GM18499 (cell line): ENCODE data around the gene TTC39C.
"Not testable (repeated sequence)": the region's sequence is repeated elsewhere in the genome, so short reads cannot be mapped to it uniquely, and the experiment has no call there.

Source experiments
- ATAC-seq: cut with Tn5 transposase; IDR thresholded peaks from one replicate; pipeline ENCODE4 v1.9.1; 2021; ENCODE audit warnings: moderate number of reproducible peaks; ENCODE audit not compliant: insufficient read depth, unreplicated experiment

TTC39C gene

GRCh38 chr18:24048261-24048660 lies 33.7 kb downstream of the TTC39C start:
- no peak for ATAC-seq

- ATAC-seq: no peak
Measured at GRCh38 chr18:24049142-24049541, 34.6 kb downstream of the TTC39C start.

DNA sequence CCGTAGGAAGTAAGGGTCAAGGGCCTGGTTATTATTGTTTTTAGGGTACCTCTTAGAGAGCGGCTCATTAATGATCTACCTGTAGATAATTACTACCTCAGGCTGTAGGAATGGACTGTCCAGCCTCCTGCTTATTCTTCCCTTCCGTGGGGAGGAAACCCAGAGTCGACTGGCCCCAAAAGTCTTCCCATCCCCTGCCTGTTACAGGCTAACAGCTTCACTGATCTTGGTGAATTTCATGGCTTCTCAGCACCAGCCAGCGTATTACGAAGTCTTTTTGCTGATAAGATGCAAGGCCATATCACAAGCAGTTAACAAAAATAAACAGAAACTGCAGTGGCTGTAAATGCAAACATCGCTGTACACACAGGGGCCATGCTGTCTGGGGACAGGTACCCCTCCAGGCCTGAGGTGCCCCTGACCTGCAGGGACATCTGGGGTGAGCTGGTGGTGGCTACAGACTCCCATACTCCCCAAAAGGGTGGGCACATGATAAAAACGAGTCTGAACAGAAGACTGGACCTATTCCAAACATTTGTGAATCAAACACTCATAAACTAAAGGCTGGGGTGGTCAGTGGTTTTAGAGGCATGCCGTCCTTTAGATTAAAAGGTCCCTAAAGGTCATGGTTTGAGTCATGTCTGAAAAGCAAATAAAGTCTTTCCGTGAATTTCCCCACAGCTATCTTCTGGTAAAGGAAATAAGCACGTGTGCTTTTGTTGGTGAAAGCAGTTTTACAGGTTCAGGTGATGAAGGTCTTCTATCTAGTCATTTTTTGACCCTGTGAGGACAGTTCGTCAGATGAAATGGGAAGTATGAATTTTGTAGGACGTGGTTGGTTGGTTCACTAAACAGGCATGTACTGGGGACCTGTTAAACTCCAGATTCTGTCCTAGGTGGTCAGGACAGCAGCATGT lies 36.7 kb downstream of the TTC39C start:
- no peak for ATAC-seq

DNA sequence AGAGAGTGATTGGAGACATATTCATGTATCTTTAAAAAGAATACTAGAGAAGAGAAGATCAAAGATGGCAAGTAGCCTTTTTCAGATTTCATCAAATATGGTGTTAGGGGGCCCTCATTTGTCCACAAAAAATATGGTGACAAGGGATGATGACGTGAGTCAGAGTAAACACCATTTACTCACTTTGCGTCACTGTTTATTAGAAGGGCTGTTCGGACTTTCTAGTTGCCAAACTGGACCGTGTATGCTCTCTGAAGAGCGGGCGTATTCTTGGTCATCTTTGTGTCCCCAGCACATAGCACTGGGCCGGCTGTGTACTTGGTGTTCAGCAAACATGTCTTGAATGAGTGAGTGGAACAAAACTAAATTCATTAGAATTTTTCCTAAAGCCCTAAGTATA lies 37.5 kb downstream of the TTC39C start:
- no peak for ATAC-seq

GRCh38 chr18:24053211-24053610 lies 38.7 kb downstream of the TTC39C start:
- ATAC-seq: no peak

GRCh38 chr18:24054130-24054529 lies 39.6 kb downstream of the TTC39C start:
- ATAC-seq: no peak

GRCh38 chr18:24055009-24055804 lies 40.7 kb downstream of the TTC39C start:
- no peak for ATAC-seq

- ATAC-seq: no peak
Measured at GRCh38 chr18:24055878-24056277, 41.3 kb downstream of the TTC39C start.

DNA sequence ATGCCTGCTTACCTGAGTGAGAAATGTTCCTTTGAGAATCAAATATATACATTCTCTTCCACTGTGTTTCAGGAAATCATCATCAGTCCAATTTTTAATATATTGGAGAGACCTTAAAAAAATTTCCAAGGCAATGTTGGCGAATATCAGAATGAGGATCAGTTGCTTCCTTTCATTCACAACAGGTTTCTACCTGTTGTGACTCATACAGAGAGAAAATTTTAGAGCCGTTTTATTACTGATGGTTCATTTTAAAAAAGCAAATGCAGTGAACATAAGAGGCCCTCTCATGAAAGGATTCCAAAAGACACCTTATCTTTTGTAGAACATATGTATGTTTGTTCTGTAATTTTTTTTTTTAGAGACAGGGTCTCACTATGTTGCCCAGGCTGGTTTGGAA lies 42.0 kb downstream of the TTC39C start:
- no peak for ATAC-seq

- ATAC-seq: no peak
Measured at GRCh38 chr18:24057804-24058203, 43.2 kb downstream of the TTC39C start.

DNA sequence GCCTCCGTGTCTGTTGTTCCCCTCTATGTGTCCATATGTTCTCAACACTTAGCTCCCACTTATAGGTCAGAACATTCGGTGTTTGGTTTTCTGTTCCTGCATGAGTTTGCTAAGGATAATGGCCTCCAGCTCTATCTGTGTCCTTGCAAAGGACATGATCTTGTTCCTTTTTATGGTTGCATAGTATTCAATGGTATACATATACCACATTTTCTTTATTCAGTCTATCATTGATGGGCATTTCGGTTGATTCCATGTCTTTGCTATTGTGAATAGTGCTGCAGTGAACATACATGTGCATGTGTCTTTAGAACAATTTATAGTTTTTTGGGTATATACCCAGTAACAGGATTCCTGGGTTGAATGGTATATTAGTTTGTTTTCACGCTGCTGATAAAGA lies 44.8 kb downstream of the TTC39C start:
- not testable (repeated sequence) for ATAC-seq

- ATAC-seq: no peak
Measured at GRCh38 chr18:24060644-24061043, 46.1 kb downstream of the TTC39C start.

- ATAC-seq: no peak
Measured at GRCh38 chr18:24063121-24063731, 48.7 kb downstream of the TTC39C start.

DNA sequence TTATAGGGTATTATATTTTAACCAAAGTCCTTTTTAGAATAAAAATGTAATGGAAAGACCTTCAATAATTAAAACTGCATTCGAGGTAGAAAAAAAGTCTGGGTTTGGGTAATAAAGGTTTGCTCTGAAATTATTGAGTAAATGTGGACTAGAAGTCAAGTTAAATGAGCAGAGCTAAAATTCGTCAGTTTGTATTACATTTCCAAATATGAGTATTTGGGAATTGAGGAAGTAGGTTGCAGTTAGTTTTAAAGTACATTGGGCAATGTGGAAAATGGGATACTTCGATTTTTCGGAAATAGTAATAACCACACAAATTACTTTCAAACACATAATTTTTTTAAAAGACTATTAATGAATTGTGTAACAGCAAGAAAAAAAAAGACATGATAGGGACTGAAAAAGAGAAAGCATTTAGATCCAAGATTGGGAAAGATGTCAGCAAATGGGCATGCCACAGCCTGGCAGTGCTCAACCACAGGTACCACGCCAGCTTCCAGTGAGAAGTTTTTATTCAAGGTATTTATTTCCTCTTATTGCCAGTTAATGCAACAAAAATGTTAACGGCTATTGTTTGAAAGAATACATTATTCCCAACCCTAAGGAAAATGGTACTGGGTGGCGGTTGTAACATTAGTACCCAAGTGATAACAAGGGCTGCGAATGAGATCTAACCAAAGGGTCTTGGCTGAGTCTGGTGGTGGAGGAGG lies 50.0 kb downstream of the TTC39C start:
- ATAC-seq: no peak

GRCh38 chr18:24065906-24066305 lies 51.4 kb downstream of the TTC39C start:
- ATAC-seq: no peak

- no peak for ATAC-seq
Measured at GRCh38 chr18:24068945-24069693, 54.6 kb downstream of the TTC39C start.

DNA sequence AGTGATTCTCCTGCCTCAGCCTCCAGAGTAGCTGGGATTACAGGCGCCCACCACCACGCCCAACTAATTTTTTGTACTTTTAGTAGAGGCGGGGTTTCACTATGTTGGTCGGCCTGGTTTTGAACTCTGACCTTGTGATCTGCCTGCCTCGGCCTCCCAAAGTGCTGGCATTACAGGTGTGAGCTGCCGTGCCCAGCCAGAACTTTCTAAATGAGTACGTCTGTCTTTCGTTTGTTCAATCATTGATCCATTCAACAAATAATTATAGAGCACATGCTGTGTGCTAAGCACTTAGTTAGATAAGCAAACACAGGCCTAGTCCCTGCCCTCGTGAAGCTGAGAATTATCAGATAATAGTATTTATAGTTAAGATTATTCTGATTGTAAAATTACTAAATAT lies 56.5 kb downstream of the TTC39C start:
- ATAC-seq: no peak

DNA sequence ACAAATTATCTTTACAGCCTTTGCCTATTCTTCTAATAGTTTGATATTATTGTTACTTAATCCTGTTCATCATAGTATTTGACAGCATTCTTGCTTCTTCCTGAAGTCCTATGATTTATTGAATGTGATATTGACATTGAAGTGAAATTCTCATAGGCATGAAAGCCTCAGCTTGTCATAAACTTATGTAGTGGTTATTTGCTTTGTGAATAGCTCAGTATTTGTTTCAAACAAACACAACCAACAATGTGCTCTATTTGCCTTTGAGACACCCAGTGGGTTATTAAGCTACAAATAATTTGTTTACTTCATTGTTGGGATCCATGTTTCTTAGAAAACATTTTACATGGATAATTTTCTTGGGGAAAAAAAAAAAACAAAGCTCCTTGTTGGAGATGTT lies 57.2 kb downstream of the TTC39C start:
- no peak for ATAC-seq

DNA sequence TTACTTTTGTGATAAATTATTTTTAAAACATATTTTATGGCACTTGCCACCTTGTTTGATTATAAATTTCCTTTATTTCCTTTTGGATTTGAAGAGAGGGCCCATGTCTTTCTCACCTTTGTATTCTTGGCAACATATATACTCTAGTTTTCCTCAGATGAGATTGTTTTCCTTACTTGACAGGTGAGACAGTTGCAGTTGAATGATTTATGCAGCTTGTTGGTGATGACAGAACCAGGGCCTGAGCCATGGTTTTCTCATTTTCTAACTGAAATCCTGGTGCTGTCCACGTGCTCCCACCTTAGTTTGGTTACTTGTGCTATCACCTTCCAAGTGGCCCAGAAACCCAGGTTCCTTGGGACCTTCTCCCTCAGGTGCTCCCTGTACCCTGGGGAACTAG lies 58.2 kb downstream of the TTC39C start:
- ATAC-seq: no peak

- no peak for ATAC-seq
Measured at GRCh38 chr18:24073791-24074190, 59.2 kb downstream of the TTC39C start.
